H9 (cell line): ENCODE data around the gene MYBPC3. TPM values are rescaled to one million over a fixed set of nuclear protein-coding genes. Genes with fewer than 3 reads are reported as not detected.

Source experiments
- DNase-seq: peaks from one replicate; pipeline ENCODE4 v3.0.0-alpha.2; 2017
- H2AFZ ChIP-seq: one replicate; pipeline ENCODE4 v1.6.1; 2013; ENCODE audit warnings: mild to moderate bottlenecking, low read length, control low read depth, moderate library complexity
- H2AK5ac ChIP-seq: 2 replicates; pipeline ENCODE4 v1.6.1; 2013; ENCODE audit warnings: low read length, control low read depth, mixed read lengths; ENCODE audit not compliant: insufficient read length
- H2BK120ac ChIP-seq: one replicate; pipeline ENCODE4 v1.6.1; 2013; ENCODE audit warnings: low read depth, mild to moderate bottlenecking, low read length, control low read depth, inconsistent platforms; ENCODE audit not compliant: poor library complexity, severe bottlenecking
- H2BK12ac ChIP-seq: 2 replicates; pipeline ENCODE4 v1.6.1; 2013; ENCODE audit warnings: low read length, control low read depth, mixed read lengths, low read depth; ENCODE audit not compliant: insufficient read length
- H2BK15ac ChIP-seq: 2 replicates; pipeline ENCODE4 v1.6.1; 2013; ENCODE audit warnings: low read depth, low read length, control low read depth
- H2BK20ac ChIP-seq: one replicate; pipeline ENCODE4 v1.6.1; 2013; ENCODE audit warnings: low read depth, mild to moderate bottlenecking, low read length, control low read depth, inconsistent platforms; ENCODE audit not compliant: poor library complexity, severe bottlenecking
- H2BK5ac ChIP-seq: 2 replicates; pipeline ENCODE4 v1.6.1; 2013; ENCODE audit warnings: low read length, control low read depth, mixed read lengths; ENCODE audit not compliant: insufficient read length
- H3K14ac ChIP-seq: 2 replicates; pipeline ENCODE4 v1.6.1; 2013; ENCODE audit warnings: low read length, control low read depth; ENCODE audit not compliant: insufficient read depth
- H3K18ac ChIP-seq: 2 replicates; pipeline ENCODE4 v1.6.1; 2013; ENCODE audit warnings: low read depth, mild to moderate bottlenecking, mixed read lengths, low read length, control low read depth; ENCODE audit not compliant: insufficient read length
- H3K23ac ChIP-seq: 2 replicates; pipeline ENCODE4 v1.6.1; 2013; ENCODE audit warnings: low read length, control low read depth, mixed read lengths, low read depth; ENCODE audit not compliant: insufficient read length
- H3K23me2 ChIP-seq: 2 replicates; pipeline ENCODE4 v1.6.1; 2013; ENCODE audit warnings: low read depth, mild to moderate bottlenecking, mixed read lengths, low read length, control low read depth; ENCODE audit not compliant: insufficient read length, poor library complexity, severe bottlenecking
- H3K27ac ChIP-seq: 2 replicates; pipeline ENCODE4 v1.5.1; 2013; ENCODE audit warnings: low read length, control low read depth, mixed read lengths, low read depth; ENCODE audit not compliant: insufficient read length
- H3K27me3 ChIP-seq: 2 replicates; pipeline ENCODE4 v1.6.1; 2013; ENCODE audit warnings: low read length, control low read depth, inconsistent platforms; ENCODE audit not compliant: insufficient read depth
- H3K4ac ChIP-seq: 2 replicates; pipeline ENCODE4 v1.6.1; 2013; ENCODE audit warnings: low read depth, mild to moderate bottlenecking, control low read depth, inconsistent platforms, low read length, moderate library complexity
- H3K4me1 ChIP-seq: 2 replicates; pipeline ENCODE4 v1.6.1; 2013; ENCODE audit warnings: low read length, control low read depth, inconsistent platforms; ENCODE audit not compliant: insufficient read depth
- H3K4me2 ChIP-seq: 2 replicates; pipeline ENCODE4 v1.6.1; 2013; ENCODE audit warnings: low read length, control low read depth, mixed read lengths; ENCODE audit not compliant: insufficient read length, insufficient read depth
- H3K56ac ChIP-seq: 2 replicates; pipeline ENCODE4 v1.6.1; 2013; ENCODE audit warnings: low read depth, mild to moderate bottlenecking, mixed read lengths, low read length, control low read depth; ENCODE audit not compliant: insufficient read length
- H3K79me1 ChIP-seq: 2 replicates; pipeline ENCODE4 v1.6.1; 2013; ENCODE audit warnings: low read depth, mild to moderate bottlenecking, moderate library complexity, low read length, control low read depth, inconsistent platforms; ENCODE audit not compliant: insufficient read depth, poor library complexity, severe bottlenecking
- H3K79me2 ChIP-seq: 2 replicates; pipeline ENCODE4 v1.6.1; 2013; ENCODE audit warnings: low read length, control low read depth, inconsistent platforms; ENCODE audit not compliant: insufficient read depth
- H3K9ac ChIP-seq: 2 replicates; pipeline ENCODE4 v1.6.1; 2013; ENCODE audit warnings: low read length, control low read depth, mixed read lengths; ENCODE audit not compliant: insufficient read length; ENCODE audit errors: extremely low read depth
- H3K9me3 ChIP-seq: one replicate; pipeline ENCODE4 v1.6.1; 2013; ENCODE audit warnings: low read depth, low read length, inconsistent platforms; ENCODE audit not compliant: control insufficient read depth
- H3T11ph ChIP-seq: one replicate; pipeline ENCODE4 v1.6.1; 2013; ENCODE audit warnings: mild to moderate bottlenecking, low read length, control low read depth, inconsistent platforms
- H4K20me1 ChIP-seq: one replicate; pipeline ENCODE4 v1.6.1; 2013; ENCODE audit not compliant: control insufficient read depth, insufficient read length, insufficient read depth
- H4K5ac ChIP-seq: 2 replicates; pipeline ENCODE4 v1.6.1; 2013; ENCODE audit warnings: low read depth, mild to moderate bottlenecking, mixed read lengths, low read length, control low read depth; ENCODE audit not compliant: insufficient read length
- H4K8ac ChIP-seq: replicated peaks from 2 replicates; pipeline ENCODE4 v1.6.1; 2013; ENCODE audit warnings: low read length, control low read depth, mixed read lengths, low read depth; ENCODE audit not compliant: insufficient read length
- H4K91ac ChIP-seq: 2 replicates; pipeline ENCODE4 v1.6.1; 2013; ENCODE audit warnings: low read depth, mild to moderate bottlenecking, moderate library complexity, mixed read lengths, low read length, control low read depth; ENCODE audit not compliant: insufficient read length
- H3K27ac Mint-ChIP-seq, 3 experiments: 2 replicates in 2 of 3; 3 replicates in 1 of 3; pipeline ENCODE4 v1.8.0; 2020 to 2021; ENCODE audit warnings: mixed read lengths in 3 of 3, mild to moderate bottlenecking in 1 of 3, moderate library complexity in 1 of 3
- H3K27me3 Mint-ChIP-seq: 2 replicates; pipeline ENCODE4 v1.8.0; 2021; ENCODE audit warnings: low read depth, mild to moderate bottlenecking, moderate library complexity, mixed read lengths
- H3K36me3 Mint-ChIP-seq, 3 experiments: 2 replicates in 2 of 3; 3 replicates in 1 of 3; pipeline ENCODE4 v1.8.0; 2020 to 2021; ENCODE audit warnings: low read depth in 3 of 3, mixed read lengths in 3 of 3; ENCODE audit not compliant: insufficient read depth in 1 of 3
- H3K4me1 Mint-ChIP-seq, 2 experiments: 2 replicates each; pipeline ENCODE4 v1.8.0; 2020; ENCODE audit warnings: mixed read lengths in 2 of 2
- H3K4me3 Mint-ChIP-seq, 2 experiments: 2 replicates in 1 of 2; 3 replicates in 1 of 2; pipeline ENCODE4 v1.8.0; 2020 to 2021; ENCODE audit warnings: mild to moderate bottlenecking in 2 of 2, mixed read lengths in 2 of 2, moderate library complexity in 1 of 2
- H3K9me3 Mint-ChIP-seq, 2 experiments: 2 replicates in 1 of 2; 3 replicates in 1 of 2; pipeline ENCODE4 v1.8.0; 2020; ENCODE audit warnings: mild to moderate bottlenecking in 2 of 2, mixed read lengths in 2 of 2, moderate library complexity in 1 of 2
- CTCF ChIP-seq: fragments of 200-600 bp; sonication (generic); conservative IDR thresholded peaks from 3 replicates; pipeline ENCODE4 v1.8.0; 2021; ENCODE audit warnings: antibody characterized with exemption, mild to moderate bottlenecking
- WGBS: extraction: QIAGEN DNeasy Blood & Tissue Kit; methylation state at CpG from one replicate; pipeline ENCODE4 v1.1.7; 2013; ENCODE audit warnings: missing lambda C conversion rate, low lambda C conversion rate, mixed read lengths; ENCODE audit not compliant: insufficient read length; ENCODE audit errors: extremely low coverage; 5-methylcytosine and 5-hydroxymethylcytosine counted together
- total RNA-seq: library from RNA; stranded (reverse); gene quantifications from 2 replicates; pipeline ENCODE4 v1.2.1, GENCODE V29; 2021

Gene MYBPC3
- total RNA-seq, 1 experiment from 2014 or later: not detected

- H2BK5ac ChIP-seq: no peak overlapping the region
- no peak overlapping the region for H3K27ac ChIP-seq
- no peak overlapping the region for H2AK5ac ChIP-seq
- no peaks in the 10 kb centered on the region for H3K4me1 ChIP-seq
- H4K5ac ChIP-seq: no peak overlapping the region
- H4K91ac ChIP-seq: no peak overlapping the region
- WGBS: no CpG with 5 or more reads among the region's 6 CpGs
- H3K4me3 Mint-ChIP-seq: no peak overlapping the region
- H2AFZ ChIP-seq: no peak overlapping the region
- H3K27ac Mint-ChIP-seq: no peak overlapping the region
- no peak overlapping the region for H2BK120ac ChIP-seq
- no peaks in the 10 kb centered on the region for H3K9me3 ChIP-seq
- H4K20me1 ChIP-seq: peaks cover 2% of the 10 kb centered on the region
- no peak for DNase-seq
- no peak overlapping the region for H3K9ac ChIP-seq
- no peak overlapping the region for H3K4me2 ChIP-seq
- H3K27me3 Mint-ChIP-seq: no peaks in the 10 kb centered on the region
- no peaks in the 10 kb centered on the region for H3K79me1 ChIP-seq
- no peaks in the 10 kb centered on the region for H3K9me3 Mint-ChIP-seq
- no peaks in the 10 kb centered on the region for H3K36me3 Mint-ChIP-seq
- H3K4me1 Mint-ChIP-seq: peaks cover 6% of the 10 kb centered on the region in 2 experiments
- no peak overlapping the region for H2BK15ac ChIP-seq
- no peaks in the 10 kb centered on the region for H3K79me2 ChIP-seq
- no peak overlapping the region for H3K14ac ChIP-seq
- TF ChIP-seq CTCF: no peak
- H3K23me2 ChIP-seq: no peaks in the 10 kb centered on the region
- no peak overlapping the region for H3K18ac ChIP-seq
- no peak overlapping the region for H3K23ac ChIP-seq
- no peak overlapping the region for H2BK12ac ChIP-seq
- H3K27me3 ChIP-seq: no peaks in the 10 kb centered on the region
- no peak overlapping the region for H3K56ac ChIP-seq
- no peak overlapping the region for H3K4ac ChIP-seq
- H2BK20ac ChIP-seq: no peak overlapping the region
- H4K8ac ChIP-seq: no peak overlapping the region
- H3T11ph ChIP-seq: no peak overlapping the region
Observed at GRCh38 chr11:47357985-47358730, 5.7 kb upstream of the MYBPC3 start.
